Mesenchymal stem cell (in vitro differentiated cells and primary cell): Measurements from ENCODE around the gene RPS23.
"Not testable (repeated sequence)": the region's sequence is repeated elsewhere in the genome, so short reads cannot be mapped to it uniquely, and the experiment has no call there.

Experiments
- DNase-seq: peaks from one replicate; pipeline ENCODE4 v3.0.0-alpha.2; 2013
- H2AFZ ChIP-seq: one replicate; pipeline ENCODE4 v1.6.1; 2013; ENCODE audit warnings: low read depth, mild to moderate bottlenecking, control low read depth, inconsistent platforms, low read length, moderate library complexity
- H2AK5ac ChIP-seq: 2 replicates; pipeline ENCODE4 v1.6.1; 2013; ENCODE audit warnings: low read length, moderate library complexity, mild to moderate bottlenecking, inconsistent platforms; ENCODE audit not compliant: severe bottlenecking
- H2BK120ac ChIP-seq: one replicate; pipeline ENCODE4 v1.6.1; 2013; ENCODE audit warnings: low read depth, mild to moderate bottlenecking, inconsistent platforms, low read length, moderate library complexity
- H2BK12ac ChIP-seq, 2 experiments: one replicate each; pipeline ENCODE4 v1.6.1; 2013; ENCODE audit warnings: inconsistent platforms in 2 of 2, low read length in 2 of 2, mild to moderate bottlenecking in 2 of 2, moderate library complexity in 2 of 2, control low read depth in 1 of 2
- H2BK15ac ChIP-seq: one replicate; pipeline ENCODE4 v1.6.1; 2013; ENCODE audit warnings: mild to moderate bottlenecking, low read depth, inconsistent platforms; ENCODE audit not compliant: poor library complexity, severe bottlenecking
- H2BK5ac ChIP-seq: 2 replicates; pipeline ENCODE4 v1.6.1; 2013; ENCODE audit warnings: low read depth, mild to moderate bottlenecking, low read length, control low read depth, inconsistent platforms; ENCODE audit not compliant: poor library complexity, severe bottlenecking
- H3K14ac ChIP-seq, 2 experiments: one replicate each; pipeline ENCODE4 v1.6.1; 2013; ENCODE audit warnings: inconsistent platforms in 2 of 2, low read length in 2 of 2, control low read depth in 1 of 2, mild to moderate bottlenecking in 1 of 2, moderate library complexity in 1 of 2
- H3K18ac ChIP-seq, 2 experiments: one replicate each; pipeline ENCODE4 v1.6.1; 2013; ENCODE audit warnings: inconsistent platforms in 2 of 2, low read length in 2 of 2, control low read depth in 1 of 2, low read depth in 1 of 2, mild to moderate bottlenecking in 1 of 2
- H3K23ac ChIP-seq, 2 experiments: one replicate each; pipeline ENCODE4 v1.6.1; 2013; ENCODE audit warnings: inconsistent platforms in 2 of 2, low read length in 2 of 2, mild to moderate bottlenecking in 2 of 2, moderate library complexity in 2 of 2, control low read depth in 1 of 2
- H3K27ac ChIP-seq: 2 replicates; pipeline ENCODE4 v1.5.1; 2013; ENCODE audit warnings: mild to moderate bottlenecking, moderate library complexity, low read length, control low read depth, inconsistent platforms; ENCODE audit not compliant: poor library complexity, severe bottlenecking
- H3K27me3 ChIP-seq, 2 experiments: 2 replicates each; pipeline versions ENCODE4 v1.6.1 to v1.7.0; 2013; ENCODE audit warnings: low read length in 2 of 2, mild to moderate bottlenecking in 2 of 2, moderate library complexity in 2 of 2, control low read depth in 1 of 2, inconsistent platforms in 1 of 2; ENCODE audit not compliant: control insufficient read depth in 1 of 2, insufficient read depth in 1 of 2
- H3K36me3 ChIP-seq, 2 experiments: 2 replicates each; pipeline versions ENCODE4 v1.6.1 to v1.7.0; 2013; ENCODE audit warnings: low read length in 2 of 2, control low read depth in 1 of 2, inconsistent platforms in 1 of 2, low read depth in 1 of 2, mild to moderate bottlenecking in 1 of 2; ENCODE audit not compliant: insufficient read depth in 2 of 2, control insufficient read depth in 1 of 2
- H3K4ac ChIP-seq, 2 experiments: one replicate each; pipeline ENCODE4 v1.6.1; 2013; ENCODE audit warnings: inconsistent platforms in 2 of 2, low read length in 2 of 2, mild to moderate bottlenecking in 2 of 2, moderate library complexity in 2 of 2, control low read depth in 1 of 2, low read depth in 1 of 2
- H3K4me1 ChIP-seq: 2 replicates; pipeline ENCODE4 v1.6.1; 2013; ENCODE audit warnings: low read depth, low read length, control low read depth; ENCODE audit not compliant: control insufficient read depth, insufficient read depth
- H3K4me2 ChIP-seq: 2 replicates; pipeline ENCODE4 v1.6.1; 2013; ENCODE audit warnings: low read length, mild to moderate bottlenecking, inconsistent platforms; ENCODE audit not compliant: poor library complexity, severe bottlenecking
- H3K4me3 ChIP-seq, 2 experiments: 2 replicates each; pipeline versions ENCODE4 v1.5.1 to v1.7.0; 2013; ENCODE audit warnings: low read length in 2 of 2, mild to moderate bottlenecking in 2 of 2, control low read depth in 1 of 2, low read depth in 1 of 2; ENCODE audit not compliant: insufficient read depth in 1 of 2
- H3K79me1 ChIP-seq: replicated peaks from 2 replicates; pipeline ENCODE4 v1.6.1; 2013; ENCODE audit warnings: mild to moderate bottlenecking, control low read depth, low read length, inconsistent platforms; ENCODE audit not compliant: poor library complexity, severe bottlenecking
- H3K9ac ChIP-seq: 2 replicates; pipeline ENCODE4 v1.7.0; 2013; ENCODE audit warnings: mild to moderate bottlenecking, low read length, moderate library complexity
- H3K9me3 ChIP-seq: 2 replicates; pipeline ENCODE4 v1.7.0; 2013; ENCODE audit warnings: mild to moderate bottlenecking, low read length; ENCODE audit not compliant: control insufficient read depth
- H4K8ac ChIP-seq: one replicate; pipeline ENCODE4 v1.6.1; 2013; ENCODE audit warnings: inconsistent platforms, mild to moderate bottlenecking, low read length, moderate library complexity
- H4K91ac ChIP-seq: one replicate; pipeline ENCODE4 v1.6.1; 2013; ENCODE audit warnings: mild to moderate bottlenecking, low read length, inconsistent platforms
- WGBS: methylation state at CpG from one replicate; pipeline ENCODE4 v1.1.7; 2013; ENCODE audit warnings: mixed read lengths; 5-methylcytosine and 5-hydroxymethylcytosine counted together

The RPS23 gene

GRCh38 chr5:82272571-82273356, 5.4 kb downstream of the RPS23 start:
- not testable (repeated sequence) for H3K4ac ChIP-seq, H3K4me3 ChIP-seq, H3K23ac ChIP-seq, H3K14ac ChIP-seq, H3K9ac ChIP-seq, H2AK5ac ChIP-seq, H4K91ac ChIP-seq, H2BK15ac ChIP-seq, H3K27ac ChIP-seq, H3K9me3 ChIP-seq, H3K4me1 ChIP-seq, H2BK120ac ChIP-seq, H3K4me2 ChIP-seq, H2BK5ac ChIP-seq, H2BK12ac ChIP-seq, H2AFZ ChIP-seq, DNase-seq, H3K27me3 ChIP-seq, H3K18ac ChIP-seq
- peaks cover 21 to 54% of the 10 kb centered on the region in 2 experiments for H3K36me3 ChIP-seq
- H3K79me1 ChIP-seq, result peaks cover 12% of the 10 kb centered on the region
- H4K8ac ChIP-seq, result peak overlapping the region; percentile 5
- WGBS, result 92% methylated on average over 24 of the region's 24 CpGs

GRCh38 chr5:82269363-82269762, 8.8 kb downstream of the RPS23 start:
- H3K27me3 ChIP-seq, H4K91ac ChIP-seq, H2AFZ ChIP-seq, H2AK5ac ChIP-seq, H2BK120ac ChIP-seq, H3K18ac ChIP-seq, H2BK12ac ChIP-seq, H3K4me2 ChIP-seq, H3K4me3 ChIP-seq, H3K23ac ChIP-seq, H3K14ac ChIP-seq, H4K8ac ChIP-seq, H2BK5ac ChIP-seq, DNase-seq, H3K79me1 ChIP-seq, H3K4me1 ChIP-seq, H3K9me3 ChIP-seq, H3K4ac ChIP-seq, H3K27ac ChIP-seq, H2BK15ac ChIP-seq, H3K9ac ChIP-seq: not testable (repeated sequence)
- peaks cover 12 to 29% of the 10 kb centered on the region in 2 experiments for H3K36me3 ChIP-seq
- 100% methylated on average over 1 of the region's 2 CpGs for WGBS

GRCh38 chr5:82267297-82267933, 10.7 kb downstream of the RPS23 start:
- not testable (repeated sequence) for H2BK12ac ChIP-seq, H3K79me1 ChIP-seq, H2BK15ac ChIP-seq, H4K91ac ChIP-seq, H2AFZ ChIP-seq, H3K9ac ChIP-seq, H3K4me1 ChIP-seq, H2BK5ac ChIP-seq, H4K8ac ChIP-seq, H3K23ac ChIP-seq, H3K4me2 ChIP-seq, H2AK5ac ChIP-seq, H3K18ac ChIP-seq, H3K4me3 ChIP-seq, H3K9me3 ChIP-seq, H3K27me3 ChIP-seq, H3K27ac ChIP-seq, H2BK120ac ChIP-seq, H3K4ac ChIP-seq, DNase-seq, H3K14ac ChIP-seq
- 97% methylated on average over 5 of the region's 9 CpGs for WGBS
- H3K36me3 ChIP-seq, result peaks cover 2 to 13% of the 10 kb centered on the region in 2 experiments

- no peak overlapping the region for H3K4ac ChIP-seq
- H3K23ac ChIP-seq, result no peak overlapping the region
- H2AFZ ChIP-seq, result no peak overlapping the region
- no peaks in the 10 kb centered on the region for H3K9me3 ChIP-seq
- H2BK120ac ChIP-seq, result no peak overlapping the region
- H4K8ac ChIP-seq, result no peak overlapping the region
- 97% methylated on average over 3 of the region's 4 CpGs for WGBS
- no peak overlapping the region for H3K4me2 ChIP-seq
- H3K4me3 ChIP-seq, result peak overlapping the region in 1 of 2 experiments; percentile 41
- no peak overlapping the region for H3K14ac ChIP-seq
- H3K27me3 ChIP-seq, result no peaks in the 10 kb centered on the region
- H3K36me3 ChIP-seq, result peaks cover 2 to 13% of the 10 kb centered on the region in 2 experiments
- H2BK12ac ChIP-seq, result no peak overlapping the region
- DNase-seq, result no peak
- no peaks in the 10 kb centered on the region for H3K4me1 ChIP-seq
- no peak overlapping the region for H3K18ac ChIP-seq
- H3K9ac ChIP-seq, result peak overlapping the region; percentile 41
- H3K79me1 ChIP-seq, result peaks cover 2% of the 10 kb centered on the region
- no peak overlapping the region for H3K27ac ChIP-seq
- no peak overlapping the region for H2BK15ac ChIP-seq
- H4K91ac ChIP-seq, result no peak overlapping the region
- H2AK5ac ChIP-seq, result no peak overlapping the region
- H2BK5ac ChIP-seq, result no peak overlapping the region
These were observed 13.1 kb downstream of the RPS23 start for GRCh38 chr5:82265047-82265446.
